HEK293 (cell line): ENCODE data around the gene INSL3.

Source experiments
- CTCF ChIA-PET: fragments of 350-600 bp; formaldehyde crosslinking; extraction: SDS; loops from one replicate; lab custom pipeline; 2021; ENCODE audit warnings: antibody characterized with exemption; lab: Yijun Ruan, JAX
- POLR2A ChIA-PET: fragments of 300-600 bp; formaldehyde crosslinking; extraction: SDS; loops from one replicate; lab custom pipeline; 2020; ENCODE audit warnings: antibody characterized with exemption, inconsistent platforms; lab: Yijun Ruan, JAX
- H3K27ac ChIP-seq: fragments of 200-500 bp; sonication (Bioruptor generic); 2 replicates; pipeline ENCODE4 v1.5.1; 2014; ENCODE audit warnings: low read depth, low read length, control low read depth, inconsistent platforms; ENCODE audit errors: extremely low read depth
- H3K36me3 ChIP-seq, 2 experiments: fragments of 200-500 bp in 1 of 2; sonication (Bioruptor generic) in 1 of 2; 1 replicate in 1 of 2; 2 replicates in 1 of 2; pipeline ENCODE4 v1.5.1; 2014 to 2017; ENCODE audit warnings: inconsistent platforms in 2 of 2, low read length in 2 of 2; ENCODE audit not compliant: control insufficient read depth in 2 of 2, insufficient read depth in 1 of 2
- H3K4me1 ChIP-seq: fragments of 200-500 bp; sonication (Bioruptor generic); 2 replicates; pipeline ENCODE4 v1.5.1; 2014; ENCODE audit warnings: mild to moderate bottlenecking, low read length, inconsistent platforms; ENCODE audit not compliant: control insufficient read depth, insufficient read depth
- H3K4me3 ChIP-seq: 2 replicates; pipeline ENCODE4 v1.5.1; 2011; ENCODE audit warnings: low read depth, mild to moderate bottlenecking, control low read depth, low read length, moderate library complexity
- H3K9me3 ChIP-seq: fragments of 200-500 bp; sonication (Bioruptor generic); 2 replicates; pipeline ENCODE4 v1.5.1; 2014; ENCODE audit warnings: low read depth, low read length, inconsistent platforms; ENCODE audit not compliant: control insufficient read depth, insufficient read depth
- FEZF1 ChIP-seq: fragments of 450-650 bp; formaldehyde crosslinking; IDR thresholded peaks from 2 replicates; pipeline ENCODE4 v1.5.1; 2016; ENCODE audit warnings: missing biosample characterization, missing genetic modification characterization
- HOXA7 ChIP-seq: sonication (generic); formaldehyde crosslinking; IDR thresholded peaks from 2 replicates; pipeline ENCODE4 v1.8.1; 2022; ENCODE audit warnings: missing genetic modification reagents, borderline replicate concordance
- INSM2 ChIP-seq: fragments of 450-650 bp; formaldehyde crosslinking; IDR thresholded peaks from 2 replicates; pipeline ENCODE4 v1.5.1; 2016; ENCODE audit warnings: missing biosample characterization, missing genetic modification characterization
- KLF7 ChIP-seq: fragments of 450-650 bp; formaldehyde crosslinking; IDR thresholded peaks from 2 replicates; pipeline ENCODE4 v1.5.1; 2016; ENCODE audit warnings: missing biosample characterization, missing genetic modification characterization, borderline replicate concordance
- PRDM10 ChIP-seq: fragments of 450-650 bp; formaldehyde crosslinking; IDR thresholded peaks from 2 replicates; pipeline ENCODE4 v1.5.1; 2016; ENCODE audit warnings: missing biosample characterization, missing genetic modification characterization
- SCRT2 ChIP-seq: fragments of 450-650 bp; formaldehyde crosslinking; IDR thresholded peaks from 2 replicates; pipeline ENCODE4 v1.5.1; 2016; ENCODE audit warnings: missing biosample characterization, missing genetic modification characterization
- TRIM28 ChIP-seq: IDR thresholded peaks from 2 replicates; pipeline ENCODE4 v1.6.1; 2011; ENCODE audit warnings: low read length, control low read depth, borderline replicate concordance
- ZBTB26 ChIP-seq: fragments of 450-650 bp; formaldehyde crosslinking; optimal IDR thresholded peaks from 2 replicates; pipeline ENCODE3; 2016; ENCODE audit warnings: missing biosample characterization, mild to moderate bottlenecking, missing genetic modification characterization
- ZBTB7A ChIP-seq: fragments of 450-650 bp; formaldehyde crosslinking; IDR thresholded peaks from 2 replicates; pipeline ENCODE4 v1.5.1; 2016; ENCODE audit warnings: low read depth, missing biosample characterization, missing genetic modification characterization
- ZBTB8A ChIP-seq: fragments of 450-650 bp; formaldehyde crosslinking; IDR thresholded peaks from 2 replicates; pipeline ENCODE4 v1.5.1; 2016; ENCODE audit warnings: missing biosample characterization, missing genetic modification characterization
- ZFHX2 ChIP-seq: fragments of 450-650 bp; formaldehyde crosslinking; conservative IDR thresholded peaks from 2 replicates; pipeline ENCODE4 v1.5.1; 2016; ENCODE audit warnings: missing biosample characterization, missing genetic modification characterization
- ZNF132 ChIP-seq: fragments of 450-650 bp; formaldehyde crosslinking; IDR thresholded peaks from 2 replicates; pipeline ENCODE4 v1.5.1; 2017; ENCODE audit warnings: missing biosample characterization, missing genetic modification characterization, borderline replicate concordance
- ZNF138 ChIP-seq: fragments of 450-650 bp; formaldehyde crosslinking; IDR thresholded peaks from 2 replicates; pipeline ENCODE4 v1.5.1; 2016; ENCODE audit warnings: missing biosample characterization, missing genetic modification characterization, borderline replicate concordance
- ZNF221 ChIP-seq: fragments of 450-650 bp; formaldehyde crosslinking; IDR thresholded peaks from 2 replicates; pipeline ENCODE4 v1.5.1; 2017; ENCODE audit warnings: missing biosample characterization, missing genetic modification characterization, borderline replicate concordance
- ZNF292 ChIP-seq: fragments of 450-650 bp; formaldehyde crosslinking; IDR thresholded peaks from 2 replicates; pipeline ENCODE4 v1.5.1; 2016; ENCODE audit warnings: low read depth, missing biosample characterization, missing genetic modification characterization, borderline replicate concordance
- ZNF335 ChIP-seq: fragments of 450-650 bp; formaldehyde crosslinking; conservative IDR thresholded peaks from 2 replicates; pipeline ENCODE4 v1.5.1; 2016; ENCODE audit warnings: missing biosample characterization, missing genetic modification characterization
- ZNF394 ChIP-seq: fragments of 450-650 bp; formaldehyde crosslinking; IDR thresholded peaks from 2 replicates; pipeline ENCODE4 v1.5.1; 2016; ENCODE audit warnings: missing biosample characterization, missing genetic modification characterization, mild to moderate bottlenecking, moderate library complexity, borderline replicate concordance
- ZNF518A ChIP-seq: fragments of 450-650 bp; formaldehyde crosslinking; conservative IDR thresholded peaks from 2 replicates; pipeline ENCODE4 v1.5.1; 2016; ENCODE audit warnings: low read depth, missing biosample characterization, missing genetic modification characterization
- ZNF600 ChIP-seq: fragments of 450-650 bp; formaldehyde crosslinking; IDR thresholded peaks from 2 replicates; pipeline ENCODE4 v1.5.1; 2016; ENCODE audit warnings: missing biosample characterization, missing genetic modification characterization
- ZNF629 ChIP-seq: fragments of 450-650 bp; formaldehyde crosslinking; IDR thresholded peaks from 2 replicates; pipeline ENCODE4 v1.5.1; 2017; ENCODE audit warnings: missing biosample characterization, missing genetic modification characterization

INSL3 gene

GRCh38 chr19:17842663-17843291 lies 21.5 kb upstream of the INSL3 start:
- 0 out of 2 replicates have a peak, but pooled peaks have one; percentile 23 for TF ChIP-seq ZBTB8A (tag by site-specific recombination)
- TF ChIP-seq ZNF132: no peak
- Histone ChIP-seq H3K27ac (no peak overlapping the region), H3K4me1 (no peaks in the 10 kb centered on the region), H3K4me3 (no peak overlapping the region), H3K36me3 (no peaks in the 10 kb centered on the region), H3K9me3 (no peaks in the 10 kb centered on the region)
- ChIA-PET POLR2A (interaction anchor here (1.3 kb wide), 1 partner anchor 17 kb away, joined by 3 read pairs; the partner anchor contains the start of gene RPL18A), CTCF (interaction anchor here (0.5 kb wide), 1 partner anchor 11 kb away, joined by 3 read pairs; no protein-coding TSS in a partner anchor)

- Histone ChIP-seq H3K4me1 (no peaks in the 10 kb centered on the region), H3K36me3 (no peaks in the 10 kb centered on the region), H3K9me3 (no peaks in the 10 kb centered on the region), H3K27ac (no peak overlapping the region), H3K4me3 (no peak overlapping the region)
- ChIA-PET POLR2A (interaction anchor here (1.3 kb wide), 1 partner anchor 17 kb away, joined by 3 read pairs; the partner anchor contains the start of gene RPL18A), CTCF (interaction anchor here (0.5 kb wide), 1 partner anchor 10 kb away, joined by 3 read pairs; no protein-coding TSS in a partner anchor)
- TF ChIP-seq HOXA7 (CRISPR knock-in tag): no peak
- peak; percentile 56 for TF ChIP-seq ZNF335 (tag by site-specific recombination)
- TF ChIP-seq ZBTB26 (tag by site-specific recombination): peak; percentile 2
- no peak for TF ChIP-seq ZNF518A (tag by site-specific recombination)
- peak; percentile 30; the same call in 1 of the 2 replicates for TF ChIP-seq ZNF600
- peak; percentile 72 for TF ChIP-seq ZFHX2 (tag by site-specific recombination)
- TF ChIP-seq ZNF221 (tag by site-specific recombination): no peak
- no peak for TF ChIP-seq ZNF394 (tag by site-specific recombination)
- 0 out of 2 replicates have a peak, but pooled peaks have one; percentile 51 for TF ChIP-seq KLF7
- no peak for TF ChIP-seq TRIM28
- peak; percentile 31; the same call in 1 of the 2 replicates for TF ChIP-seq ZBTB7A (tag by site-specific recombination)
- no peak for TF ChIP-seq ZNF138 (tag by site-specific recombination)
- peak; percentile 86 for TF ChIP-seq PRDM10 (tag by site-specific recombination)
- TF ChIP-seq ZNF629 (tag by site-specific recombination): no peak
- TF ChIP-seq FEZF1: no peak
- TF ChIP-seq INSM2 (tag by site-specific recombination): no peak
- no peak for TF ChIP-seq SCRT2
- TF ChIP-seq ZNF292: no peak
Measured at GRCh38 chr19:17841810-17842662, 20.7 kb upstream of the INSL3 start.
